Ovary (tissue), 9 donors: ENCODE measurements around the gene PSPC1. TPM values are rescaled to one million over a fixed set of nuclear protein-coding genes. Genes with fewer than 3 reads are reported as not detected.
"Not testable (repeated sequence)": the region's sequence is repeated elsewhere in the genome, so short reads cannot be mapped to it uniquely, and the experiment has no call there.

Source experiments
- DNase-seq, 5 donors: peaks; one replicate each; pipeline ENCODE4 v3.0.0-alpha.2; 2019 to 2020
- H3K27ac ChIP-seq, 2 donors: fragments of 200-600 bp; one replicate each; pipeline versions ENCODE4 v1.5.1 to v1.8.0; 2019 to 2022
- H3K27me3 ChIP-seq: fragments of 200-600 bp; one replicate; pipeline ENCODE4 v1.8.0; 2022
- H3K36me3 ChIP-seq: fragments of 200-600 bp; sonication (generic); one replicate; pipeline ENCODE4 v1.5.1; 2019
- H3K4me1 ChIP-seq: one replicate; pipeline ENCODE4 v1.8.1; 2013; ENCODE audit warnings: mild to moderate bottlenecking, moderate library complexity; ENCODE audit not compliant: insufficient read depth
- H3K4me3 ChIP-seq: fragments of 200-600 bp; sonication (generic); one replicate; pipeline ENCODE4 v1.5.1; 2017
- H3K9me3 ChIP-seq, 2 donors: fragments of 200-600 bp in 1 of 2; sonication (generic) in 1 of 2; one replicate each; pipeline versions ENCODE4 v1.5.1 to v1.8.1; 2013 to 2019; ENCODE audit warnings: mild to moderate bottlenecking in 1 of 2, moderate library complexity in 1 of 2
- CTCF ChIP-seq, 3 donors: fragments of 450-650 bp in 2 of 3; fragments of 200-600 bp in 1 of 3; IDR thresholded peaks; one replicate each; pipeline versions ENCODE4 v1.5.1 to v1.8.0; 2016 to 2022; ENCODE audit warnings: antibody characterized with exemption in 3 of 3, mild to moderate bottlenecking in 1 of 3
- EP300 ChIP-seq: sonication (generic); formaldehyde crosslinking; IDR thresholded peaks from one replicate; pipeline ENCODE4 v1.6.1; 2017; ENCODE audit warnings: antibody characterized with exemption
- POLR2A ChIP-seq: fragments of 450-650 bp; IDR thresholded peaks from one replicate; pipeline ENCODE4 v1.6.1; 2017; ENCODE audit warnings: antibody characterized with exemption, mild to moderate bottlenecking, moderate library complexity
- WGBS, 3 donors: extraction: QIAGEN DNeasy Blood & Tissue Kit in 1 of 3; methylation state at CpG; one replicate each; pipeline versions ENCODE4 v1.1.5 to v1.1.7; 2013 to 2017; 5-methylcytosine and 5-hydroxymethylcytosine counted together
- intact Hi-C, 4 donors: fragments of 100-400 bp; cut with DNase I; formaldehyde crosslinking; loops; one replicate each; pipeline versions ENCODE4 v1.11.0 to v1.15.1; 2022 to 2023
- polyA plus RNA-seq, 2 donors: library from polyadenylated mRNA; stranded (reverse); fragments of 200-250 nt in 1 of 2; fragments of 350-450 nt in 1 of 2; fragmentation: Illumina TruSeq in 1 of 2; extraction: RNeasy Lipid Tissue Mini Kit (QIAGEN cat#74804) in 1 of 2; gene quantifications; one replicate each; pipeline ENCODE4 v1.2.3, GENCODE V29; 2013 to 2014
- total RNA-seq, 7 donors: library from RNA; depleted of rRNA in 2 of 7; stranded (reverse); fragments of >200 nt in 2 of 7; fragmentation: NEBNext Ultra II Directional in 3 of 7; extraction: Animal tissue kit (Norgen Biotek cat#: 25700) in 3 of 7; gene quantifications; one replicate each; pipeline versions ENCODE4 v1.1.0 to v1.2.4, GENCODE V29; 2016 to 2023
- donor health status: DM: no; HTN: no; CAD: no; lungs with moderate emphysema.
- donor health status: DM: no; HTN: no; CAD: no.
- donor health status: Bipolar disorder and iron deficiency.
- donor health status: DM: yes; HTN: yes; CAD: no.
- donor health status: DM: no; HTN: no; CAD: no.
- donor health status: DM: yes; HTN: yes; CAD: no.

PSPC1 gene
- total and polyA plus RNA-seq, 9 donors, result 34.7 to 74.0 (median 49.1) TPM

- H3K4me3 ChIP-seq, result no peak overlapping the region
- H3K27ac ChIP-seq, result no peak overlapping the region
- no peaks in the 10 kb centered on the region for H3K27me3 ChIP-seq
- TF ChIP-seq CTCF (IDR thresholded peaks at IDR 0.05), result no peak
- TF ChIP-seq POLR2A, result no peak
- no peak for TF ChIP-seq EP300
- no peaks in the 10 kb centered on the region for H3K4me1 ChIP-seq
- no peaks in the 10 kb centered on the region for H3K9me3 ChIP-seq
- intact Hi-C loops, result no loop called here
- H3K36me3 ChIP-seq, result no peaks in the 10 kb centered on the region
- DNase-seq, result no peak
- WGBS, 3 donors, result 77 to 95% (median 77%) methylated on average over 3 of the region's 3 CpGs
These were observed 57.4 kb downstream of the PSPC1 start for GRCh38 chr13:19725320-19725719.

- H3K9me3 ChIP-seq, result no peaks in the 10 kb centered on the region
- no peak overlapping the region for H3K4me3 ChIP-seq
- intact Hi-C loops, result no loop called here
- 73 to 84% (median 82%) methylated on average over 2 of the region's 2 CpGs for WGBS, 3 donors
- TF ChIP-seq CTCF (IDR thresholded peaks at IDR 0.05) (no peak), POLR2A (no peak), EP300 (no peak)
- H3K4me1 ChIP-seq, result no peaks in the 10 kb centered on the region
- no peaks in the 10 kb centered on the region for H3K36me3 ChIP-seq
- no peaks in the 10 kb centered on the region for H3K27me3 ChIP-seq
- no peak for DNase-seq
- H3K27ac ChIP-seq, result no peak overlapping the region
These were observed 62.7 kb downstream of the PSPC1 start for GRCh38 chr13:19720039-19720438.

GRCh38 chr13:19713186-19713965 is 69.4 kb downstream of the PSPC1 start:
- intact Hi-C loops, result no loop called here
- Histone ChIP-seq H3K4me1 (no peaks in the 10 kb centered on the region), H3K27me3 (no peaks in the 10 kb centered on the region), H3K27ac (no peak overlapping the region), H3K4me3 (no peak overlapping the region), H3K36me3 (no peaks in the 10 kb centered on the region), H3K9me3 (no peaks in the 10 kb centered on the region)
- 65 to 79% (median 77%) methylated on average over 10 of the region's 10 CpGs for WGBS, 3 donors
- DNase-seq, result no peak
- no peak for TF ChIP-seq EP300
- TF ChIP-seq POLR2A, result no peak
- no peak for TF ChIP-seq CTCF (IDR thresholded peaks at IDR 0.05)

- intact Hi-C loops, H3K4me1 ChIP-seq, DNase-seq, H3K4me3 ChIP-seq, H3K27ac ChIP-seq, H3K27me3 ChIP-seq, H3K9me3 ChIP-seq, H3K36me3 ChIP-seq: not testable (repeated sequence)
These were observed 73.0 kb downstream of the PSPC1 start for GRCh38 chr13:19709782-19710181.

- H3K4me1 ChIP-seq, intact Hi-C loops, H3K27ac ChIP-seq, H3K27me3 ChIP-seq, H3K4me3 ChIP-seq, H3K36me3 ChIP-seq, DNase-seq, H3K9me3 ChIP-seq: not testable (repeated sequence)
- WGBS, 3 donors, result 96 to 100% (median 100%) methylated on average over 1 of the region's 1 CpG
These were observed 73.7 kb downstream of the PSPC1 start for GRCh38 chr13:19709039-19709438.

GRCh38 chr13:19704256-19704655 is 78.5 kb downstream of the PSPC1 start:
- not testable (repeated sequence) for DNase-seq
- WGBS, 3 donors, result 79 to 86% (median 80%) methylated on average over 6 of the region's 6 CpGs

GRCh38 chr13:19701619-19702018 is 81.1 kb downstream of the PSPC1 start:
- intact Hi-C loops, H3K27me3 ChIP-seq, H3K4me1 ChIP-seq, DNase-seq, H3K9me3 ChIP-seq, H3K4me3 ChIP-seq, H3K27ac ChIP-seq, H3K36me3 ChIP-seq: not testable (repeated sequence)

More at GRCh38 chr13:19704256-19704655, 78.5 kb downstream of the PSPC1 start:
- H3K36me3 ChIP-seq, H3K27ac ChIP-seq, H3K4me3 ChIP-seq, H3K4me1 ChIP-seq, intact Hi-C loops, H3K9me3 ChIP-seq, H3K27me3 ChIP-seq: not testable (repeated sequence)

GRCh38 chr13:19700963-19701362 is 81.8 kb downstream of the PSPC1 start:
- H3K9me3 ChIP-seq, H3K27ac ChIP-seq, H3K4me3 ChIP-seq, intact Hi-C loops, DNase-seq, H3K4me1 ChIP-seq, H3K36me3 ChIP-seq, H3K27me3 ChIP-seq: not testable (repeated sequence)
- WGBS, 3 donors, result 85 to 92% (median 85%) methylated on average over 3 of the region's 5 CpGs
